ENCODE data around the gene EML5.

GRCh38 chr14:88597038-88597437 lies 195.7 kb downstream of the EML5 start:
- TF ChIP-seq CTCF (IDR thresholded peaks at IDR 0.05; ENCODE audit: insufficient read depth, low read length, poor library complexity, severe bottlenecking) (no peak), EZH2phosphoT487 (conservative IDR thresholded peaks at IDR 0.05; ENCODE audit: low read length) (no peak)

Measured in SU-DHL-6 (cell line).